SK-N-SH (cell line): ENCODE data around the gene PDXP. TPM values are rescaled to one million over a fixed set of nuclear protein-coding genes. Genes with fewer than 3 reads are reported as not detected.

Source experiments
- CTCF ChIA-PET: fragments of 300-600, 350-600 bp; formaldehyde crosslinking; extraction: SDS; loops from one replicate; lab custom pipeline; 2021; lab: Yijun Ruan, JAX
- POLR2A ChIA-PET: fragments of 350-600 bp; sonication (Branson Sonifier 250); formaldehyde crosslinking; extraction: SDS; loops from one replicate; lab custom pipeline; 2020; ENCODE audit warnings: antibody characterized with exemption, inconsistent platforms; lab: Yijun Ruan, JAX
- DNase-seq: peaks from one replicate; pipeline ENCODE4 v3.0.0; 2012
- H2AFZ ChIP-seq: fragments of 200-600 bp; sonication (generic); 2 replicates; pipeline ENCODE4 v1.8.1; 2016; ENCODE audit warnings: antibody characterized with exemption, mild to moderate bottlenecking, low read depth
- H3F3A ChIP-seq: fragments of 200-600 bp; sonication (generic); replicated peaks from 2 replicates; pipeline ENCODE3; 2016; ENCODE audit warnings: antibody characterized with exemption, mild to moderate bottlenecking; ENCODE audit not compliant: insufficient read depth
- H3K27ac ChIP-seq, 2 experiments: fragments of 200-500 bp in 1 of 2; fragments of 200-600 bp in 1 of 2; sonication (Bioruptor generic) in 1 of 2; sonication (generic), shearing (Covaris generic) in 1 of 2; 2 replicates each; pipeline versions ENCODE4 v1.5.1 to v1.6.1; 2014 to 2016; ENCODE audit warnings: low read depth in 2 of 2, inconsistent platforms in 1 of 2, low read length in 1 of 2, mild to moderate bottlenecking in 1 of 2, mixed read lengths in 1 of 2
- H3K27me3 ChIP-seq: fragments of 200-600 bp; sonication (generic), shearing (Covaris generic); 2 replicates; pipeline ENCODE4 v1.6.1; 2016; ENCODE audit warnings: mixed run types; ENCODE audit not compliant: insufficient read depth
- H3K36me3 ChIP-seq, 2 experiments: fragments of 200-500 bp in 1 of 2; fragments of 200-600 bp in 1 of 2; sonication (Bioruptor generic) in 1 of 2; sonication (generic) in 1 of 2; replicated peaks in 1 of 2; 2 replicates each; pipeline versions ENCODE3 to v1.5.1; 2014 to 2016; ENCODE audit warnings: low read length in 1 of 2, mild to moderate bottlenecking in 1 of 2; ENCODE audit not compliant: insufficient read depth in 2 of 2, control insufficient read depth in 1 of 2
- H3K4me1 ChIP-seq, 2 experiments: fragments of 200-500 bp in 1 of 2; fragments of 200-600 bp in 1 of 2; sonication (Bioruptor generic) in 1 of 2; sonication (generic), shearing (Covaris generic) in 1 of 2; 2 replicates each; pipeline versions ENCODE4 v1.5.1 to v1.6.1; 2014 to 2016; ENCODE audit warnings: low read depth in 1 of 2, low read length in 1 of 2, mixed run types in 1 of 2; ENCODE audit not compliant: insufficient read depth in 2 of 2, control insufficient read depth in 1 of 2
- H3K4me2 ChIP-seq: fragments of 200-600 bp; sonication (generic), shearing (Covaris generic); 2 replicates; pipeline ENCODE4 v1.6.1; 2017; ENCODE audit warnings: mixed run types
- H3K4me3 ChIP-seq, 2 experiments: fragments of 200-500 bp in 1 of 2; fragments of 200-600 bp in 1 of 2; sonication (Bioruptor generic) in 1 of 2; sonication (generic), shearing (Covaris generic) in 1 of 2; 2 replicates each; pipeline versions ENCODE4 v1.5.1 to v1.8.1; 2014 to 2016; ENCODE audit warnings: low read depth in 2 of 2, inconsistent platforms in 1 of 2, low read length in 1 of 2, mild to moderate bottlenecking in 1 of 2, mixed read lengths in 1 of 2, moderate library complexity in 1 of 2
- H3K79me2 ChIP-seq: fragments of 200-600 bp; sonication (generic); 2 replicates; pipeline ENCODE4 v1.8.1; 2017; ENCODE audit warnings: mild to moderate bottlenecking; ENCODE audit not compliant: insufficient read depth
- H3K9ac ChIP-seq: fragments of 200-600 bp; sonication (generic); 2 replicates; pipeline ENCODE4 v1.6.1; 2017; ENCODE audit warnings: mixed run types
- H3K9me2 ChIP-seq: fragments of 200-600 bp; sonication (generic); 2 replicates; pipeline ENCODE4 v1.6.1; 2017; ENCODE audit warnings: mixed run types
- H3K9me3 ChIP-seq: fragments of 200-600 bp; sonication (generic); 2 replicates; pipeline ENCODE4 v1.6.1; 2017; ENCODE audit warnings: mixed run types, mild to moderate bottlenecking, moderate library complexity
- H4K20me1 ChIP-seq: fragments of 200-600 bp; sonication (generic); 2 replicates; pipeline ENCODE4 v1.6.1; 2017; ENCODE audit warnings: mild to moderate bottlenecking, mixed run types; ENCODE audit not compliant: insufficient read depth
- CTCF ChIP-seq: fragments of 200-600 bp; sonication (generic); IDR thresholded peaks from 2 replicates; pipeline ENCODE4 v1.6.1; 2017; ENCODE audit warnings: antibody characterized with exemption, mild to moderate bottlenecking, moderate library complexity
- EP300 ChIP-seq, 2 experiments: IDR thresholded peaks; 2 replicates each; pipeline versions ENCODE4 v1.4.0 to v1.6.1; 2012; ENCODE audit warnings: borderline replicate concordance in 1 of 2, low read depth in 1 of 2, low read length in 1 of 2
- EZH2phosphoT487 ChIP-seq: fragments of 200-600 bp; sonication (generic); IDR thresholded peaks from 2 replicates; pipeline ENCODE4 v1.6.1; 2017; ENCODE audit warnings: low read depth, mixed run types, mild to moderate bottlenecking, antibody characterized with exemption, moderate library complexity, borderline replicate concordance
- FOXM1 ChIP-seq: IDR thresholded peaks from 2 replicates; pipeline ENCODE4 v1.4.0; 2012; ENCODE audit warnings: low read depth, mild to moderate bottlenecking
- GABPA ChIP-seq: IDR thresholded peaks from 2 replicates; pipeline ENCODE4 v1.4.0; 2012; ENCODE audit warnings: low read depth, mild to moderate bottlenecking
- JUND ChIP-seq: IDR thresholded peaks from 2 replicates; pipeline ENCODE4 v1.4.0; 2012
- MEF2A ChIP-seq: IDR thresholded peaks from 2 replicates; pipeline ENCODE4 v1.4.0; 2012; ENCODE audit warnings: low read depth, borderline replicate concordance
- MXI1 ChIP-seq: IDR thresholded peaks from 2 replicates; pipeline ENCODE4 v1.6.1; 2012; ENCODE audit warnings: mild to moderate bottlenecking, low read depth, low read length, improper control_type of control experiment
- NFIC ChIP-seq: IDR thresholded peaks from 2 replicates; pipeline ENCODE4 v1.4.0; 2012; ENCODE audit warnings: borderline replicate concordance
- PBX3 ChIP-seq: IDR thresholded peaks from 2 replicates; pipeline ENCODE4; 2012
- POLR2AphosphoS5 ChIP-seq: IDR thresholded peaks from 2 replicates; pipeline ENCODE4 v1.6.1; 2012; ENCODE audit warnings: low read depth, low read length
- RAD21 ChIP-seq: IDR thresholded peaks from 2 replicates; pipeline ENCODE4 v1.6.1; 2012; ENCODE audit warnings: mild to moderate bottlenecking, low read length
- RFX5 ChIP-seq: IDR thresholded peaks from 2 replicates; pipeline ENCODE4 v1.6.1; 2012; ENCODE audit warnings: mild to moderate bottlenecking, improper control_type of control experiment, low read length
- RXRA ChIP-seq: IDR thresholded peaks from 2 replicates; pipeline ENCODE4 v1.4.0; 2012; ENCODE audit warnings: low read depth, mild to moderate bottlenecking, borderline replicate concordance
- SIN3A ChIP-seq: IDR thresholded peaks from 2 replicates; pipeline ENCODE4 v1.6.1; 2012; ENCODE audit warnings: low read depth, mild to moderate bottlenecking, low read length, moderate library complexity, borderline replicate concordance
- SMC3 ChIP-seq: IDR thresholded peaks from 2 replicates; pipeline ENCODE4 v1.6.1; 2012; ENCODE audit warnings: low read depth, low read length, improper control_type of control experiment
- TAF1 ChIP-seq: IDR thresholded peaks from 2 replicates; pipeline ENCODE4 v1.6.1; 2012; ENCODE audit warnings: low read depth, mild to moderate bottlenecking, low read length, moderate library complexity, borderline replicate concordance
- TCF12 ChIP-seq: IDR thresholded peaks from 2 replicates; pipeline ENCODE4 v1.4.0; 2012
- TEAD4 ChIP-seq: IDR thresholded peaks from 2 replicates; pipeline ENCODE4 v1.4.0; 2012; ENCODE audit warnings: mild to moderate bottlenecking, borderline replicate concordance; ENCODE audit not compliant: insufficient read depth
- USF1 ChIP-seq: IDR thresholded peaks from 2 replicates; pipeline ENCODE4 v1.4.0; 2012; ENCODE audit warnings: low read depth, borderline replicate concordance
- ZBTB33 ChIP-seq: IDR thresholded peaks from 2 replicates; pipeline ENCODE4 v1.4.0; 2012; ENCODE audit warnings: low read depth, borderline replicate concordance
- WGBS: methylation state at CpG from one replicate; pipeline ENCODE4 v1.1.6; 2017; ENCODE audit warnings: low lambda C conversion rate; 5-methylcytosine and 5-hydroxymethylcytosine counted together
- polyA plus RNA-seq, 3 experiments: library from polyadenylated mRNA; depleted of rRNA; stranded (reverse); fragments of >200 nt; gene quantifications; 2 replicates each; pipeline ENCODE4 v1.2.3, GENCODE V29; 2012

PDXP gene
- polyA plus RNA-seq, 1 of the 3 experiments (the other 2 are of a cell fraction): 22.5 TPM

- TF ChIP-seq USF1 (no peak), MEF2A (no peak), MXI1 (no peak), RFX5 (no peak), ZBTB33 (no peak), SMC3 (no peak), EZH2phosphoT487 (no peak), NFIC (no peak), POLR2AphosphoS5 (no peak), PBX3 (no peak), TCF12 (no peak), RAD21 (no peak)
Measured at GRCh38 chr22:37672920-37673455, 14.5 kb downstream of the PDXP start (continued).

GRCh38 chr22:37674248-37674647 lies 15.7 kb downstream of the PDXP start:
- H4K20me1 ChIP-seq: peaks cover 23% of the 10 kb centered on the region
- CTCF ChIA-PET: interaction anchor here (1.1 to 44.3 kb wide), 4 partner anchors 13 to 82 kb away, joined by 3 to 898 read pairs (median 10); partner anchors contain the start of genes PDXP and SH3BP1

More at GRCh38 chr22:37674248-37674647, 15.7 kb downstream of the PDXP start:
- no peaks in the 10 kb centered on the region for H3K9me2 ChIP-seq
- no peaks in the 10 kb centered on the region for H3K9me3 ChIP-seq
- POLR2A ChIA-PET: interaction anchor here (1.2 to 4.5 kb wide), 3 partner anchors 10 to 16 kb away, joined by 3 to 28 read pairs (median 12); partner anchors contain the start of genes NOL12 and PDXP
- peaks cover 8 to 22% of the 10 kb centered on the region in 2 experiments for H3K36me3 ChIP-seq
- no peaks in the 10 kb centered on the region for H3K27me3 ChIP-seq
- H3K79me2 ChIP-seq: peaks cover 37% of the 10 kb centered on the region
- TF ChIP-seq SIN3A (no peak), MEF2A (no peak), GABPA (no peak), RXRA (no peak), EP300 (IDR thresholded peaks at IDR 0.05; ENCODE audit: borderline replicate concordance in 1 of 2, low read depth in 1 of 2, low read length in 1 of 2) (no peak), EZH2phosphoT487 (no peak), RFX5 (no peak), CTCF (no peak), TAF1 (no peak), FOXM1 (no peak), TEAD4 (no peak), JUND (no peak)
- H3K27ac ChIP-seq: peak overlapping the region; percentile 94; a peak in 3 of 4 replicates
- H3K4me2 ChIP-seq: peak overlapping the region; percentile 98
- H3F3A ChIP-seq: peaks cover 42% of the 10 kb centered on the region
- no peak overlapping the region for H3K4me3 ChIP-seq
- DNase-seq: no peak
- H2AFZ ChIP-seq: no peak overlapping the region
- 96% methylated on average over 12 of the region's 12 CpGs for WGBS
- peak overlapping the region; percentile 94; the same call in 1 of the 2 replicates for H3K9ac ChIP-seq
- peaks cover 11 to 19% of the 10 kb centered on the region in 2 experiments; a peak in 2 of 4 replicates for H3K4me1 ChIP-seq
